ENCODE results near the gene RNF13.

Gene RNF13

DNA sequence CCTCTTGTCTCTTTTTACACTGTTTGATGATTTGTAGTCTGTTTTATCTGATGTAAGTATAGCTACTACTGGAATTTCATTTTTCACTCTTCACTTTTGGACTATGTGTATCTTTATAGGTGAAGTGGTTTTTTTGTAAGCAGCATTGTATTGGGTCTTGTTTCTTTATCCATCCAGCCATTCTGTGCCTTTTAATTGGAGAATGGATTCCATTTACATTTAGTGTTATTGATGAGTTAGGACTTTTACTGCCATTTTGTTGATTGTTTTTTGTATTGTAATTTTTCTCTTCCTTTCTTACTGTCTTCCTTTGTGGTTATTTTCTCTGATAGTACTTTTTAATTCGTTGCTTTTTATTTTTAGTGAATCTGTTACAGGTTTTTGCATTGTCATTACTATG, 54.5 kb downstream of the RNF13 start:
- H3F3A ChIP-seq (ENCODE audit: insufficient read depth) = no peaks in the 10 kb centered on the region
- TF ChIP-seq, protein P1, sequence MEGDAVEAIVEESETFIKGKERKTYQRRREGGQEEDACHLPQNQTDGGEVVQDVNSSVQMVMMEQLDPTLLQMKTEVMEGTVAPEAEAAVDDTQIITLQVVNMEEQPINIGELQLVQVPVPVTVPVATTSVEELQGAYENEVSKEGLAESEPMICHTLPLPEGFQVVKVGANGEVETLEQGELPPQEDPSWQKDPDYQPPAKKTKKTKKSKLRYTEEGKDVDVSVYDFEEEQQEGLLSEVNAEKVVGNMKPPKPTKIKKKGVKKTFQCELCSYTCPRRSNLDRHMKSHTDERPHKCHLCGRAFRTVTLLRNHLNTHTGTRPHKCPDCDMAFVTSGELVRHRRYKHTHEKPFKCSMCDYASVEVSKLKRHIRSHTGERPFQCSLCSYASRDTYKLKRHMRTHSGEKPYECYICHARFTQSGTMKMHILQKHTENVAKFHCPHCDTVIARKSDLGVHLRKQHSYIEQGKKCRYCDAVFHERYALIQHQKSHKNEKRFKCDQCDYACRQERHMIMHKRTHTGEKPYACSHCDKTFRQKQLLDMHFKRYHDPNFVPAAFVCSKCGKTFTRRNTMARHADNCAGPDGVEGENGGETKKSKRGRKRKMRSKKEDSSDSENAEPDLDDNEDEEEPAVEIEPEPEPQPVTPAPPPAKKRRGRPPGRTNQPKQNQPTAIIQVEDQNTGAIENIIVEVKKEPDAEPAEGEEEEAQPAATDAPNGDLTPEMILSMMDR (IDR thresholded peaks at IDR 0.05; ENCODE audit: insufficient read depth, low read length, poor library complexity, severe bottlenecking) = no peak
- TF ChIP-seq EZH2phosphoT487 (conservative IDR thresholded peaks at IDR 0.05; ENCODE audit: low read length) = no peak
- H3K9ac ChIP-seq (ENCODE audit: low read length) = no peak overlapping the region
- H3K79me2 ChIP-seq (ENCODE audit: insufficient read depth, low read length) = peaks cover 10% of the 10 kb centered on the region; the same call in 1 of the 2 replicates
- no peaks in the 10 kb centered on the region for H3K9me2 ChIP-seq (replicated peaks; ENCODE audit: insufficient read depth, low read length)
- H3K27ac ChIP-seq (ENCODE audit: low read depth, low read length) = no peak overlapping the region
- no peaks in the 10 kb centered on the region for H4K20me1 ChIP-seq (ENCODE audit: low read depth, low read length)
- H3K9me3 ChIP-seq (ENCODE audit: insufficient read depth, low read length) = no peaks in the 10 kb centered on the region
- no peak overlapping the region for H3K4me3 ChIP-seq (ENCODE audit: insufficient read depth, low read length, poor library complexity, severe bottlenecking)
- 0 out of 2 replicates have a peak, but pooled peaks cover 4% of the 10 kb centered on the region for H3K36me3 ChIP-seq (ENCODE audit: low read length)
- no peak overlapping the region for H2AFZ ChIP-seq (ENCODE audit: low read depth, low read length, severe bottlenecking)
- H3K4me2 ChIP-seq (ENCODE audit: low read depth, low read length, poor library complexity, severe bottlenecking) = no peak overlapping the region
- H3K27me3 ChIP-seq (ENCODE audit: low read length) = no peaks in the 10 kb centered on the region

DNA sequence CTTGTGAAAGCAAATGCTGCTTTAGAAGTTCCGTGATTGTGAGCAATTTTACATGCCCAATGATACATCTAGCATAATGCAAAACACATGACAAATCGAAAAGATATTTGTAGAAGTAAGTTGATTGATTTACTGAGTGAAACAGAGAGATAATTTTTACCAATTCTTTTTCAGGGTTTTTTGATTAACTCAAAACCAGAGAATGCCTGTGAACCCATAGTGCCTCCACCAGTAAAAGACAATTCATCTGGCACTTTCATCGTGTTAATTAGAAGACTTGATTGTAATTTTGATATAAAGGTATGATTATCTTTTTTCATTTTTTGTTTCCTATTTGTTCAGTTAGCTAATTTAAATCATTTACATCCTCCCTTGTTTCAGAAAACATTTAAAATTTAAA, 58.8 kb downstream of the RNF13 start:
- no peak for TF ChIP-seq EZH2phosphoT487 (conservative IDR thresholded peaks at IDR 0.05; ENCODE audit: low read length)
- TF ChIP-seq, protein P1 (IDR thresholded peaks at IDR 0.05; ENCODE audit: insufficient read depth, low read length, poor library complexity, severe bottlenecking) = no peak
- Histone ChIP-seq H3K9me2 (replicated peaks; ENCODE audit: insufficient read depth, low read length) (no peaks in the 10 kb centered on the region), H3K27me3 (ENCODE audit: low read length) (no peaks in the 10 kb centered on the region), H3K79me2 (ENCODE audit: insufficient read depth, low read length) (peaks cover 10% of the 10 kb centered on the region; the same call in 1 of the 2 replicates), H2AFZ (ENCODE audit: low read depth, low read length, severe bottlenecking) (no peak overlapping the region), H3K9me3 (ENCODE audit: insufficient read depth, low read length) (no peaks in the 10 kb centered on the region), H3K4me2 (ENCODE audit: low read depth, low read length, poor library complexity, severe bottlenecking) (no peak overlapping the region), H3F3A (ENCODE audit: insufficient read depth) (no peaks in the 10 kb centered on the region), H4K20me1 (ENCODE audit: low read depth, low read length) (no peaks in the 10 kb centered on the region), H3K4me3 (ENCODE audit: insufficient read depth, low read length, poor library complexity, severe bottlenecking) (no peak overlapping the region), H3K9ac (ENCODE audit: low read length) (no peak overlapping the region), H3K27ac (ENCODE audit: low read depth, low read length) (no peak overlapping the region), H3K36me3 (ENCODE audit: low read length) (0 out of 2 replicates have a peak, but pooled peaks cover 4% of the 10 kb centered on the region)

DNA sequence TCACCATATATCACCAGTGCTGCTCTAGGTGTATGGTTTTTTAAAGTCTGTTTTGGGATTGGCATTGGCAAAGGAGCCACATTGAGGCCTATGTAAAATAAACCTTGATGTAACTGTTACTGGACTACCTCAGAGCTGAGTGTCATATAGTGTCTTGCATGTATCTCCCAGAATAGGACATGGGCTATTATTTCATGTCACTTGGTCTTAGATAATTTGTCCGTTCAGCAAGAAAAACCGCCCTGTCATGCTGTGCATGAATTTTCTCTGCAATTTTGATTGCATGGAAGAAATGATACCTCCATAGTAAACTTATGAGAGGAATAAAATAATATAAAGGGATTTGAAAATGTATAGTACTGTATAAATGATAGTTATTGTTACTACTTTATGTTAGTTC, 59.6 kb downstream of the RNF13 start:
- H3K9me3 ChIP-seq (ENCODE audit: insufficient read depth, low read length) = no peaks in the 10 kb centered on the region
- H3K9me2 ChIP-seq (replicated peaks; ENCODE audit: insufficient read depth, low read length) = no peaks in the 10 kb centered on the region
- peaks cover 10% of the 10 kb centered on the region; the same call in 1 of the 2 replicates for H3K79me2 ChIP-seq (ENCODE audit: insufficient read depth, low read length)
- no peak overlapping the region for H2AFZ ChIP-seq (ENCODE audit: low read depth, low read length, severe bottlenecking)
- H3F3A ChIP-seq (ENCODE audit: insufficient read depth) = no peaks in the 10 kb centered on the region
- H3K4me3 ChIP-seq (ENCODE audit: insufficient read depth, low read length, poor library complexity, severe bottlenecking) = no peak overlapping the region
- H3K36me3 ChIP-seq (ENCODE audit: low read length) = 0 out of 2 replicates have a peak, but pooled peaks cover 4% of the 10 kb centered on the region
- H3K9ac ChIP-seq (ENCODE audit: low read length) = no peak overlapping the region
- no peak overlapping the region for H3K27ac ChIP-seq (ENCODE audit: low read depth, low read length)
- no peak overlapping the region for H3K4me2 ChIP-seq (ENCODE audit: low read depth, low read length, poor library complexity, severe bottlenecking)
- TF ChIP-seq, protein P1 (IDR thresholded peaks at IDR 0.05; ENCODE audit: insufficient read depth, low read length, poor library complexity, severe bottlenecking) = no peak
- H3K27me3 ChIP-seq (ENCODE audit: low read length) = no peaks in the 10 kb centered on the region
- H4K20me1 ChIP-seq (ENCODE audit: low read depth, low read length) = no peaks in the 10 kb centered on the region
